GM19455 (cell line): ENCODE data around the gene PICK1.
"Not testable (repeated sequence)": the region's sequence is repeated elsewhere in the genome, so short reads cannot be mapped to it uniquely, and the experiment has no call there.

ENCODE experiments used
- ATAC-seq: cut with Tn5 transposase; IDR thresholded peaks from one replicate; pipeline ENCODE4 v1.9.1; 2021; ENCODE audit not compliant: unreplicated experiment

The PICK1 gene

DNA sequence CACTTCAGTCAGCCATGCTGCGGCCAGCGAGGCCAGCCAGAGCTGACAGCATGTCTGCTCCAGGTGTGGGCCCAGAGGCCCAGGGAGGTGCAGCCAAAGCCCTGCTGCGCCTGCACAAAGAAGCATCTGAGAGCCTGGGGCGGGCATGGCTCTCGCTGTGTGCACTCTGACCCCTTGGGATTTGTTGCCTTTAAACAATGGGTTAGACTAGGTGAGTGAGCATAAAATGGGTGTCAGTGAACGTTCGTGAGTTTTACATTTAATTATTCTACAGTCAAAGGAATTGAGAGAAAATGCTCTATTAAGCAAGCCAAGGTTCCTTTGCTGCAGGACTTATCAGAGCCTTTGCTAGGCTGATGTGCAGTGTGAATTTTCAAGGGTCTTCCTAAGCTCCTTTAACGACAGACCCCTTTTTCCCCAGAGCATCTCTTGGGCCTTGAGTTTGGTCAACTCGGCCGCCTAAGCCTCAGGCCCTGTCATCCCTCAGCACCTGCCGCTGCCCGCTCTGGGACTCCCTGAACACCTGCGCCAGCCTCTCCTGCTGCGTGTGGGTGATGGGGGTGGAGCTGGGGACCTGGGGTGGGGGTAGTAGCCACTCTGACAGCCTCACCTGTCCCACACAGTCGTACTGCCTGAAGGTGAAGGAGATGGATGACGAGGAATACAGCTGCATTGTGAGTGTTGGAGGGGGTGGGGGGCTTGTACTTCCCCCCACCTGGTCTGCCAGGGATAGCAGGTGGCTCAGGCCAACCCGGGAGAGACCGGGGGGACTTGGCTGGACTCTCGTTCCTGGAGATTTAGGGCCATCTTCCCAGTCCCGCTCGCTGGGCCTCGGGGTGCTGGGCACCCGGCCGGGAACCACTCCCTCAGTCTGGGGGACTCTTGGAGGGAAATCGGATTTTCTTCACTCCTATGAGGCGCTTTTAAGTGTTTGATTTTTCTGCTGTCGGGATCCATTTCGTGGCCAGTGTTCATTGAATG, 16.2 kb downstream of the PICK1 start:
- ATAC-seq: no peak

DNA sequence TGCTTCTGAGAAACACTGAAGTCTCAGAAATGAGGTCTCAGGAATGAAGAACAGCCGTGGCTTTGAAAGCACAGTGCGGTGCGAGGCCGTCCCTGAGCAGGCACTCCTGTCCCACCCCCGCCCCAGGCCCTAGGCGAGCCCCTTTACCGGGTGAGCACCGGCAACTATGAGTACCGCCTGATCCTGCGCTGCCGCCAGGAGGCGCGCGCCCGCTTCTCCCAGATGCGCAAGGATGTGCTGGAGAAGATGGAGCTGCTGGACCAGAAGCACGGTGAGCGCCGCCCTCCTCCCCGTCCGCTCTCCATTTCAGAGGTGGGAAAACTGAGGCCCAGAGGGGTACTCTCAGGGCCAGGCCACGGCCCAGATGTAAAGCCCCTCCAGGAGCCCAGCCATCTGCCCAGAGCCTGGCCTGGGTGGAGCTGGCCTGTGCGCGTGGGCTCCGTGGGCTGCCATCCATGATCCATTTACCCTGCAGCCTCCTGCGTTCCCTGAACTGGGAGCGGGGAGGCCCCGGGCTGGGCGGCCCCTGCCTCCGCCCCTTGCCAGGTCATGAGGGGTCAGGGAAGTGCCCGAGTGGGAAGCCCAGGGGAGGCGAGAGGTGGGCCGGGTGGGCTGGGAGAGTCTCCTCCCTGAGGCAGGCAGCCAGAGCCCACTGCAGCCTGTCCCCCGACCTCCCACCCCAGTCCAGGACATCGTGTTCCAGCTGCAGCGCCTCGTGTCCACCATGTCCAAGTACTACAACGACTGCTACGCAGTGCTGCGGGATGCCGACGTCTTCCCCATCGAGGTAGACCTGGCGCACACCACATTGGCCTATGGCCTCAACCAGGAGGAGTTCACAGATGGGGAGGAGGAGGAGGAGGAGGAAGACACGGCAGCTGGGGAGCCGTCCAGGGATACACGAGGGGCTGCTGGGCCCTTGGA, 17.2 kb downstream of the PICK1 start:
- ATAC-seq: no peak

GRCh38 chr22:38075105-38075825, 18.1 kb downstream of the PICK1 start:
- no peak for ATAC-seq

- ATAC-seq: no peak
Measured at GRCh38 chr22:38075961-38076360, 18.8 kb downstream of the PICK1 start.

- ATAC-seq: no peak
Measured at GRCh38 chr22:38077096-38077495, 19.9 kb downstream of the PICK1 start.

DNA sequence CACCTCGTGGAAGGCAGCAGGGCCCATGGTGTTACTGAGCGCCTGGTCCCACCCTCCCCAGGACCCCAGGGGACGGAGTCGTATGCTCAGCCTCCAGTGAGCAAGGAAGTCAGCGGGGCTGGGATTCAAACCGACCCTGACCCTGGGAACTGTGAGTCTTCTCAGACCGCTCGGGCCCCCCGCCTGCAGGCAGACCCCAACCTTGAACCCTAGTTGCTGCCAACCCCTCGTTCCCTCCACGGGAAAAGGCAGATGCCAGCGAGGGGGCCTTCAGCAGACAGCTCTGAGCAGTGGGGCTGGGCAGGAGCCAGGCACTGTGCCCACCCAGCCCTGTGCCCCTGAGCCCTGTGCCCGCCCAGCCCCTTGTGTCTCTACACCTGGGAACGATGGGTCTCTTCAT, 20.4 kb downstream of the PICK1 start:
- no peak for ATAC-seq

DNA sequence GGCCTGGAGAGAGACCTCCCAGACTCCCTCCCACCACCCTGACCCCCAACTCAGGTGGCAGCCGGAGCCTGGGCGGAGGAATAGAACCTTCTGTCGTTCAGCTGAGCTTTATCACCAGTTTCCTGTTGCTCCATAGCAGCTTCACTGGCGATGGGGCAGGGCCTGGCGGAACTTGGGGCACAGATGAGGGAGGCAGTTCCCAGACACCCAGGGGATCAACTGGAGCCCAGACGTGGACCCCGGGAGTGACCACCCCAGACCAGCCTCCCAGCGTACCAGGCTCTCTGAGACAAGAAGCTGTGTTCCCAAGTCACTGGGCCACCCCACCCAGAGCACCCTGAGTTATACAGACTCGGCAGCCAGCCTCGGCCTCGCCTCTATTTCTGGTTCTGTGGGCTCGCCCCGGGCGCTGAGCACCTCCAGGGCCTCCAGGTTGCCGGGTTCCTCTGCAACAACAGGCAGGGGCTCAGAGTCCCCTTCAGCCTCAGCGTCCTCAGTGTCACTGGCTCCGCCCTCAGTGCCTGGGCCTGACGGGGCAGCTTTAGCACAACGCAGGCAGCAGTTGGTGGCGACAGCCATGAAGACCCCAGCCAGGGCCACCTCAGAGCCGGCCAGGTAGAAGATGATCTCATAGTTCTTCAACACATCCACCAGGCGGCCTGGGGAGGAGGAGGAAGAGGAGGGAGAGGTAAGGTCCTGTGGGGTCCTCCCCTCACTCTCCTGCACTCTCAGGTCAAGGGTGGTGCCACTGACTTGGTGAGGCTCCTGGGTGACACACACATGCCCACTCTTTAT, 21.0 kb downstream of the PICK1 start:
- no peak for ATAC-seq

DNA sequence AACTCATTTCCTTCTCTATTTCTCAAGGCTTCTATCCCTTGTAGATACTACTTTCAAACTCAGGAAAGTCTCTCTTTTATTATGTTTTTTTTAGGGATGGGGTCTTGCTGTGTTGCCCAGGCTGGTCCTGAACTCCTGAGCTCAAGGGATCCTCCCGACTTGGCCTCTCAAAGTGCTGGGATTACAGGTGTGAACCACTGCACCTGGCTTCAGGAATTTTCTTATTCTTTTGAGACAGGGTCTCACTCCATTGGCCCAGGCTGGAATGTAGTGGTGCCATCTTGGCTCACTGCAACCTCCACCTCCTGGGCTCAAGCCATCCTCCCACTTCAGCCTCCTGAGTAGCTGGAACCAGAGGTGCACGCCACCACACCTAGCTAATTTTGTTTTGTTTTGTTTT, 22.0 kb downstream of the PICK1 start:
- ATAC-seq: not testable (repeated sequence)

DNA sequence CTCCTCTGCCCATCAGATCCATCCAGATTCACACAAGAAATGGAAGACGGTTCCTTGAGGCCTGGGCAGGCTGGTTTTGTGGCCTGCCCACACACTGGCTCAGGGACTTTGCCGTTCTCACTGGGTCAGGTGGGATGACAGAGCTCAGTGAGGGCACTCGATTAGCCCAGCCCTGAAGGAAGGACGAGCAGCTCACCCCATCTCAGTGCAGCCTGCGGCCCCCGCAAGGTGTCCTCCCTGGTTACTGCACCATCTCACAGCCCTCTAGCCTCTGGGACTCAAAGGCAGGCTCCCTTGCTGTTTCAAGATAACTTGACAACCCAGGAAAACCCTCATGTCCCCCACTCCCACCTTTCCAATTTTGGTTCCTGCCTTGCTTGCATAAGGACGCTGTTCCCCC, 22.6 kb downstream of the PICK1 start:
- ATAC-seq: no peak

- ATAC-seq: no peak
Measured at GRCh38 chr22:38080474-38080849, 23.3 kb downstream of the PICK1 start.

GRCh38 chr22:38080850-38081635, 23.8 kb downstream of the PICK1 start:
- no peak for ATAC-seq

GRCh38 chr22:38081636-38081940, 24.4 kb downstream of the PICK1 start:
- no peak for ATAC-seq

- no peak for ATAC-seq
Measured at GRCh38 chr22:38081941-38082828, 25.0 kb downstream of the PICK1 start.

GRCh38 chr22:38082986-38083710, 25.9 kb downstream of the PICK1 start:
- no peak for ATAC-seq

DNA sequence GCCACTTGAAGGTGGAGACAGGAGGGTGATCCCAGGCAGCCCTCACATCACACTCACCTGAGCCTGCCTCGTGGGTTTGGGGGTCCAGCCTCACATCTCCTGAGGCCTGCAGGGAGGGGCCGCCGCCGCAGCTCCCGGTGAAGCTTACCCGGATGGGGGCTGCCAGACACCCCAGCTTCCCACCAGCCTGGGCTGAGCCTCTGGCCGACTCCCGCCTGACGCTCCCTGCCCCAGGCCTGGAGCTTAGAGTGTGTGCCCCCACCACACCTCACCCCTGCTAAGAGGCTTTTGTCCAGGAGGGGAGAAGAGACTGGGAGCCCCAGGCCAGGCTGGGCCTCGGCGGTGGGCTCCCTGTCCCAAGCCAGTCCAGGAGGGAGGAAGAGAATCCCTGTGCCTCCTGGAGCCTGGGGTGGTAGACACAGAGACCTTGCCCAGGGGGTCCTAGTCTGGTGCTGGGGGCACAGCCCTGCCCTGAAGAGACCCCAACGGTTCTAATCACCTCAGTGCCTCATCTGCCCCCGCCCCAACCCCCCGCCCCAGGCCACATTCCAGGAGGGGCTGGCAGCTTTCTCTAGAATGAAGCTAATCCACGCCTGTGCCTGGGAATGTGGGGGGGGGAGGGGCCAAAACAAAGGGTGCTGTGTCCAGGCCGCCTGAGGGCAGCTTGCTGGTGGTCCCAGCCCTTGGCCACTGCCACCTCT, 26.9 kb downstream of the PICK1 start, which contains the start of gene SLC16A8:
TSS of gene SLC16A8 (minus strand) at position 254 of the 701 bp plus-strand sequence. CDS start 1,311 bp downstream, outside the sequence.
- no peak for ATAC-seq

GRCh38 chr22:38085056-38085455, 27.9 kb downstream of the PICK1 start:
- ATAC-seq: no peak

- ATAC-seq: no peak
Measured at GRCh38 chr22:38085501-38085900, 28.3 kb downstream of the PICK1 start.
